SHP77 treated with DMSO at 0.1 percent for 48 hours (cell line): ENCODE results near the gene PSMB8.
"Not testable (repeated sequence)": the region's sequence is repeated elsewhere in the genome, so short reads cannot be mapped to it uniquely, and the experiment has no call there.

Experiments
- DNase-seq: peaks from one replicate; lab custom pipeline; 2025; lab: John Stamatoyannopoulos, UW

The PSMB8 gene

GRCh38 chr6:32843979-32844838 lies at the start of gene PSMB8:
Gene PSMB8 (minus strand): TSS chr6:32844047. CDS start chr6:32843996, 51 bp downstream.
- peak; percentile 96 for DNase-seq

DNA sequence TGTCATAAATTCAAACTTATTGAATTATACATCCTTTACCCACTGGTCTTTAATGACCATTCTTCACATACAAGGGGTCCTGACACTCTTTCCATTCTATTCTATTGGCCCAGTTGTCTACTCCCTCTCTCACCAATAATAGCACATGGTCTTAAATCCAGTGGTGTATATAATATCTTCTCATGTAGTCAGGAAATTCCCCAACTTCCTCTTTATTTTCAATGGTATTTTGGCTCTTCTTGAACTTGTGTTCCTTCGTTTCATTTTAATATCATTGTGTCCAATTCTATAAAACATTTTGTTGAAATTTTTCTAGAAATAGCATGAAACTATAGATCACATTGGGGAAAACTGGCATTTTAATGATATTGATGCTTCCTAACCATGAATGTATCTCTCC lies 47.0 kb upstream of the PSMB8 start:
- DNase-seq: no peak

DNA sequence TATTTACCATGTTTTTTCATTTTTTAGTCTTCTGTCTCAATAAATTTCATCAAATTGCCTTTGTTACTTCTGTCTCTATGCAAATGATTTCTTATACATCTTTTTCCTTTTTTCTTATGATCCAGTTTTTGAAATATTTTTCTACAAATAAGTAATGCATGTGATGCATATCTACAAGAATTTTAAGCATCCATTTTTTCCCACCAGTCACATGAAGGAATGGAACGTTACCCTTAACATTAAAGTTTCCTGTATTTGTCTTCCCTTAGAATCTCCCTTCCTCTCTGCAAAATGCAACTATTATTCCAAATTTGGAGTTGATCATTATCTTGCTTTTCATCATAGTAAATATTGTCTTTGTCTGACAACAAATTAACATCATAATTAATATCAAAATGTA lies 45.7 kb upstream of the PSMB8 start:
- no peak for DNase-seq

DNA sequence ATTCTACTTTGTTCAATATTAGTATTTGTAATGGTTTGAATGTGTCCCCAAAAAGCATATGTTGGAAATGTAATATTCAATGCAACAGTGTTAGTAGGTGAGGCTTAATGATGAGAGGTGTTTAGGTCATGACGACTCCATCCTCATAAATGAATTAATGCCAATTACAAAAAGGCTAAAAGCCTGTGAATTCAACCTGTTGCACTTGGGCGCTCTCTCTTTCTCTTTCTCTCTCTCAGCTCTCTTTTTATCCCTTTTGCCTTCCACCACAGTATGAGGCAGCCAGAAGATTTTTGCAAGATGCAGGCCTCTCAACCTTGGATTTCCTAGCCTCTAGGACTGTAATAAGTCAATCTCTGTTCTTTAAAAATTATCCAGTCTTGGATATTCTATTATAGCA lies 44.7 kb upstream of the PSMB8 start:
- no peak for DNase-seq

DNA sequence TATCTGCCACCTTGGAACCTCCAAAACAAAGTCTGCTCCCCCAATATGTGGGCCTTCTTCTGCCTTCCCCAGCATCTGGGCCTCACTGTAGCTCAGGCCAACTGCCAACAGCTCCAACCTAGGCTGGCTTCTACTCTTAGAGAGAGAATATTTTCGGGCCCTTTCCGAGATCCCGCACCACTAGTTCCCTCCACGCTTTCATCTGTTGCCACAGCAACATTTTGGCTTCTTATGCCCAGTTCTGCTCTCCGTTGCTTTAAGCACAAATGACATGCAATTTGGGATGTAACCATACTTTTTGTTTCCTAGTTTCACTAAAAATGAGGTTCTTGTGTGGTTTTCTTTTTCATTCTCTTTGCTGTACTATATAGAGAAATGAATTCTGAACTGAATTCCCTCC lies 43.8 kb upstream of the PSMB8 start:
- no peak for DNase-seq

DNA sequence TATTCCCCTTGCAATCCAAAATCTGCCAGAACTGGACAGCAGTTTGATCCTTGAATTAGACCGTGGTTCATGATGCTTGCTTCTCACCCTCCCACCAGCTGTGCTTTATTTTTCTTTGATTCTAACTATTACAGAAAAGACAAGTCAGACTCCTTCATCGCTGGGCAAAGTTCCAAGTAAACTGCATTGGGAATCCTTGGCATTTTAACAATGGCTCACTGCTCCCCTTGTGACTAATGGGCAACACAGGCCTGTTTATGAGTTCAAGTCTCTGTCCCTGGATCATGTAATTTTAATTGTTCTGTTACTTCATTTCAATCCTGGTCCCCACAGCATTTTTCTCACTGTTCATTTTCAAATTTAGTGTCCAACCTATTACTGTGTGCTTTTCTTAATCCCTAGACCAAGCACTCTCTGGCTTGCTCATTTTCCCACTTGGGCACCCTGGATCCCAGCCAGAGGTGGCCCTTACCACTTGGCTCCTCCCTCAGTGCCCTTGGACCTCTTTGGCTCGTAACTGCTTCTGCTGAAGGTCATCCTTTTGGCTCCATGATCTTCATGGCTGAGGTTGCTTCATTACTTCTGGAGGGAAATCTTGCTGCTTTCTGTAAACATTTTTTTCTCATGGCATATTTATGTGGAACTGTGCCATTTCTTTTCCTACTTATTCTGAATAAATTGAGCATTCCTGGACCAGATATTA lies 43.0 kb upstream of the PSMB8 start:
- no peak for DNase-seq

- DNase-seq: no peak
Measured at GRCh38 chr6:32885698-32886286, 41.9 kb upstream of the PSMB8 start.

DNA sequence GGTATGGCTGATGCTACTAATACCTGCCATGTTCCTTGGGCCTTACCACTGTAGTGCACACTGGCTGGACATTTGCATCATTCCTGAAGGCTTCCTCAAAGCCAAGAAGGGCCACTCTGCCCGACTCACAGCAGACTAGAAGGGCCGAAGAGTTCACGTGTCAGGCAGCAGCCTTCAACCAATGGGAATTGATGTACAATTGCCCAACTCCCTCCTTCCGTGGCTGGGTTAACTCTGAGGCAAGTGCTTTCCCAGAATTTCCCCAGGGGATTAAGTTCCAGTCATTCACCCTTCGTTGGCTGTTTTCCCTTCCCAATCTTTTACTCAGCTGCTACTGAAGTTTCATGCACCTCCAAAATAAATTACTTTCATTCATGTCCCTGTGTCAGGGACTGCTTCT lies 39.9 kb upstream of the PSMB8 start:
- DNase-seq: no peak

GRCh38 chr6:32882879-32883250 lies 39.0 kb upstream of the PSMB8 start:
- no peak for DNase-seq

- not testable (repeated sequence) for DNase-seq
Measured at GRCh38 chr6:32880962-32881361, 37.1 kb upstream of the PSMB8 start.

DNA sequence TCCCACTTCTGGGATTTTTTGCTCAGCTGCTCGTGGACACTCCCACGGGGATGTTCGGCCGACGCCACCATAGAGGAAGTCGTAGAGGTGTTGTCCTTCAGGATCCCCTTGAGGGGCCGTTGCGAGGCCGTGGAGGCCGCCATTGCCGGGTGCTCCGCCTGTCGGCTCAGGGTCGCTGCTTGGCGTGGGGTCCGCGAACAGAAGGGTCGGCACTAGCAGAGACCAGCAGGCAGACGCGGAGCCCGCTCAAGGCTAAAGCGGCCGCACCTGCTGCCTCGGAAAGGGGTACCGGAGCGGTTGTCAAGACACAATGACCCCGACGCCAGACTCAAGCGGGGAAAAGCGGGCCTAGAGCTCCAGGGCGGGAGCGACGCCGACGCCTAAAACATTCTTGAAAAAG lies 35.8 kb upstream of the PSMB8 start:
- no peak for DNase-seq

- DNase-seq: no peak
Measured at GRCh38 chr6:32876603-32877002, 32.8 kb upstream of the PSMB8 start.

DNA sequence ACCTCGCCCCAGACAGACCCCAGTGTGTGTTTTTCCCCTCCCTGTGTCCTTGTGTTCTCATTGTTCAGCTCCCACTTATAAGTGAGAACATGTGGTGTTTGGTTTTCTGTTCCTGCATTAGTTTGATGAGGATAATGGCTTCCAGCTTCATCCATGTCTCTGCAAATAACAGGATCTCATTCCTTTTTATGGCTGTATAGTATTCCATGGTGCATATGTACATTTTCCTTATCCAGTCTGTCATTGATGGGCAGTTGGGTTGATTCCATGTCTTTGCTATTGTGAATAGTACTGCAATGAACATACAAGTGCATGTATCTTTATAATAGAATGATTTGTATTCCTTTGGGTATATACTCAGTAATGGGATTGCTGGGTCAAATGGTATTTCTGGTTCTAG lies 30.1 kb upstream of the PSMB8 start:
- not testable (repeated sequence) for DNase-seq

- no peak for DNase-seq
Measured at GRCh38 chr6:32868257-32868788, 24.5 kb upstream of the PSMB8 start.

- no peak for DNase-seq
Measured at GRCh38 chr6:32867554-32868256, 23.9 kb upstream of the PSMB8 start.

- no peak for DNase-seq
Measured at GRCh38 chr6:32867022-32867477, 23.2 kb upstream of the PSMB8 start.

GRCh38 chr6:32865724-32866443 lies 22.0 kb upstream of the PSMB8 start:
- DNase-seq: no peak

GRCh38 chr6:32862725-32863124 lies 18.9 kb upstream of the PSMB8 start:
- DNase-seq: no peak

- DNase-seq: no peak
Measured at GRCh38 chr6:32860674-32861073, 16.8 kb upstream of the PSMB8 start.

DNA sequence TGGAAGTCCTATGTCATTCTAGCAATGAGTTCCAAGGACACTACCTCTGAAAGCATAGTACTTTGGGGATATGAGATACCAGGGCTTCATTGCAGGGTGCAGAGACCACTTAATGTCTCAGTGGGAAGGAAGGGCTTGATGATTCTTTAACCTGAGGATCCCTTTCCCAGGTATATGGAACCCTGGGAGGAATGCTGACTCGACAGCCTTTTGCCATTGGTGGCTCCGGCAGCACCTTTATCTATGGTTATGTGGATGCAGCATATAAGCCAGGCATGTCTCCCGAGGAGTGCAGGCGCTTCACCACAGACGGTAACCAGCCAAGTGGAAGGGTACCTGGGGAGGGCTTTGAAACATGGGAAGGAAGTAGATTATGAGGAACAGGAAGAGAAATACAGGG lies 14.3 kb upstream of the PSMB8 start:
- no peak for DNase-seq

DNA sequence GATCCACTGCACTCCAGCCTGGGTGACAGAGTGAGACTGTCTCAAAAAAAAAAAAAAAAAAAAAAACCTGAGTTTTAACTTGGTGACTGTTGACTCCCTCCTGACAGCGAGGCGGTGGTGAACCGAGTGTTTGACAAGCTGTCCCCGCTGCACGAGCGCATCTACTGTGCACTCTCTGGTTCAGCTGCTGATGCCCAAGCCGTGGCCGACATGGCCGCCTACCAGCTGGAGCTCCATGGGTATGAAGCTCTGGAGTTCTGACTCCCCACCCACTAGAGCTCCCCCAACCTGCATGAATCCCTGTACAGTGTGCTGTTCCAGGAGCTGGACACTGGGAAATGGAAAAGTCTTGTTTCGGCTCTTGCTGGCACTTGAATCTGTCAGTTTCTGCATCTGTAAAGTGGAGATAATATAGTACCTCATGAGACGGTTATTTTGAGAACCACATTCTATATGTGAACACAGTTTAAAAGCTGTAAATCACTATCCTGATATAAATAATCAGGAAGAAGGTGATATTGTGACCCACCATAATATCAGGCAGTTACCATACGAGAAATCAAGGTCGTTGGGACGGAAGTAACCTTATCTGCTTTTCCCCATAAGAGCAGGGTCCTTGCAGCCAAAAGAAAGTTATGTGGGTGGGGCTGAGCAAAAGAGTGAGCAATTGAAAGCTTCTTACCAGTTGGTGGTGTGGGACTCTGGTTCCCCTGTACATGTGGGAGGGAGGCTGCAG lies 13.5 kb upstream of the PSMB8 start:
- DNase-seq: no peak
